ENCODE results near the gene SKI. TPM values are rescaled to one million over a fixed set of nuclear protein-coding genes. Genes with fewer than 3 reads are reported as not detected.

The SKI gene
- 2.0 TPM for polyA plus RNA-seq (2012; ENCODE audit: missing spikeins)

GRCh38 chr1:2228157-2228594 is at the start of gene SKI:
SKI (plus strand) TSS chr1:2228319; CDS start chr1:2228767, 448 bp downstream.
- DNase-seq (ENCODE audit: insufficient read length) (no peak), FAIRE-seq (no peak)
- no peak for TF ChIP-seq TAF1 (IDR thresholded peaks at IDR 0.05; ENCODE audit: borderline replicate concordance, low read depth, low read length)
- no peak for TF ChIP-seq POLR2AphosphoS5 (IDR thresholded peaks at IDR 0.05; ENCODE audit: low read depth, low read length)
- no peak for TF ChIP-seq POLR2A (IDR thresholded peaks at IDR 0.05; ENCODE audit: low read depth, low read length)

DNA sequence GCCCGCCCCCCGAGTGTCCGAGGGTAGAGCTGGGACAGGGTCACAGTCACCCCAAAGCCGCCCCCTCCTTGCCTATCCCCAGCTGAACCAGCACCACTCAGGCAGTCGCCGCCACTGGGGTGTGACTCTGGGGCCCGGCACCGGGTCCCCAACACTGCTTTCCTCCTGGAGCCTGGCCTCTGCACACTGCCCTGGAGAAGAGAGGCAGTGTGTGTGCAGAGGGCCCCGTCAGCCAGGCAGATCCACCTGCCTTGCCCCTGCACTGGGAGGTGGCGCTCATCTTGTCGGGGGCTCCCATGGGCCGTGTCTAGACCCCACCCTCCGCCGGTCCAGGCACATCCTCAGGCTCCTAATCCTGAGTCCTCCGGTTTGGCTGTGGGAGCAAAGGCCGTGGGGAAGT is 49.2 kb upstream of the SKI start:
- no peak for TF ChIP-seq TAF1 (IDR thresholded peaks at IDR 0.05; ENCODE audit: borderline replicate concordance, low read depth, low read length)
- TF ChIP-seq POLR2AphosphoS5 (IDR thresholded peaks at IDR 0.05; ENCODE audit: low read depth, low read length) = no peak
- no peak for TF ChIP-seq POLR2A (IDR thresholded peaks at IDR 0.05; ENCODE audit: low read depth, low read length)
- no peak for FAIRE-seq
- DNase-seq (ENCODE audit: insufficient read length) = no peak

GRCh38 chr1:2179283-2180013 is 48.7 kb upstream of the SKI start:
- DNase-seq (ENCODE audit: insufficient read length) = no peak
- TF ChIP-seq TAF1 (IDR thresholded peaks at IDR 0.05; ENCODE audit: borderline replicate concordance, low read depth, low read length) = no peak

GRCh38 chr1:2180297-2181245 is 47.5 kb upstream of the SKI start:
- FAIRE-seq (no peak), DNase-seq (ENCODE audit: insufficient read length) (no peak)
- TF ChIP-seq POLR2A (IDR thresholded peaks at IDR 0.05; ENCODE audit: low read depth, low read length) (no peak), POLR2AphosphoS5 (IDR thresholded peaks at IDR 0.05; ENCODE audit: low read depth, low read length) (no peak), TAF1 (IDR thresholded peaks at IDR 0.05; ENCODE audit: borderline replicate concordance, low read depth, low read length) (no peak)

More at GRCh38 chr1:2179283-2180013, 48.7 kb upstream of the SKI start:
- no peak for FAIRE-seq

DNA sequence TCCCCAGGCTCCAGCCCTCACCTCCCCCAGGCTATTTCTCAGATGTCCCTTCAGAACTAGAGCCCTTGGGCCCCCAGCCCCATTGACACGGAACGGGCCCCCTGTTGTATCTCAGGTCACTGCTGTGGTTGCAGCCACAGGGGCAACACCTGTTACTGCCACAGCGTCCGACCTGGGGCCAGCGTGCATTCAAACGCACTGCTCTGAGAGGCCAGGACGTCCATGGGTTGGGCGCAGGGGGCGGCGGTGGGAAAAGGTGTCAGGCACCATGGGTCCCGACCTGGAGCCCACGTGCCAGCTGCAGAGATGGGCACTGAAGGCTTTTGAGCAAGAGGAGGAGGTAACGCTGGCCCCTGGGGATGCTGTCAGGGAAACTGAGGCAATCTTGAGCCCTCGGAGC is 46.8 kb upstream of the SKI start:
- no peak for FAIRE-seq
- TF ChIP-seq TAF1 (IDR thresholded peaks at IDR 0.05; ENCODE audit: borderline replicate concordance, low read depth, low read length) = no peak
- no peak for TF ChIP-seq POLR2AphosphoS5 (IDR thresholded peaks at IDR 0.05; ENCODE audit: low read depth, low read length)
- TF ChIP-seq POLR2A (IDR thresholded peaks at IDR 0.05; ENCODE audit: low read depth, low read length) = no peak
- no peak for DNase-seq (ENCODE audit: insufficient read length)

DNA sequence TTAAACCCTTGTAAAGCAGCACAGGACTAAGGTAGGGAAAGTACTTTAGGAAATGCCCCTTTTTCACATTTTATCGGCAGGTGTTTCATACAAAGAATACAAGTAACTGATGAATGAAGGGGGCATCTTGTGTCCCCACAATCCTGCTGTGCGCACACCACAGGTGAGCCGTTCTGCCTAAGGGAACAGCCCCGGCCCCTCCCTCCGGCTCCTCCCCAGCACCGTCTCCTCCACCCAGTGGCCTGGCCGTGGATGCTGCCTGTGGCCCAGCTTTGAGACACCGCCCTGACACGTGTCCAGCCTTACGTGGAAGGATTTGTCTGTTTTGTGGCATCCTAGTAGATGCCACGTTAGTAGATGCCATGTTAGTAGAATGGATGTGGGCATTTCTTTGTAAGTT is 46.4 kb upstream of the SKI start:
- no peak for TF ChIP-seq TAF1 (IDR thresholded peaks at IDR 0.05; ENCODE audit: borderline replicate concordance, low read depth, low read length)
- TF ChIP-seq POLR2A (IDR thresholded peaks at IDR 0.05; ENCODE audit: low read depth, low read length) = no peak
- TF ChIP-seq POLR2AphosphoS5 (IDR thresholded peaks at IDR 0.05; ENCODE audit: low read depth, low read length) = no peak
- DNase-seq (ENCODE audit: insufficient read length) (no peak), FAIRE-seq (no peak)

- TF ChIP-seq TAF1 (IDR thresholded peaks at IDR 0.05; ENCODE audit: borderline replicate concordance, low read depth, low read length) = no peak
- TF ChIP-seq POLR2A (IDR thresholded peaks at IDR 0.05; ENCODE audit: low read depth, low read length) = no peak
- DNase-seq (ENCODE audit: insufficient read length) (no peak), FAIRE-seq (no peak)
Measured at GRCh38 chr1:2182376-2182775, 45.7 kb upstream of the SKI start.

DNA sequence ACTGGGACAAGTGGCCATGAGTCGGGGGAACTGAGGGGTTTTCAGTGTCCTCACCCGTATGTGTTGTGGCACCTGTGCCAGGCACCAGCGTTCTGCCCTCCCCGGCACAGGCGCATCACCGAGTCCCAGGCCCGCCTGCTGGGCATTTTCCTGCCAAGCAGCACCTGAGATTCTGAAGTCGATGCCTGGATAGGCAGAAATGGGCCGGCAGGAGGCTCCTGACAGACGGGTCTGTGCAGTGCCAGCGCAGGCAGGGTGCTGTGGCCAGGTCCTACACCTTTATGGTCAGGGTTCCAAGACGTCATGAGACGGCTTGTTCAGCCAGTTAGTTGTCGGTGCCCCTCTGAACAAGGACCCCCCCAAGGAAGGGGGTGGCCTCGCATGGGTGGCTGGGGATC is 44.2 kb upstream of the SKI start:
- FAIRE-seq = no peak
- no peak for TF ChIP-seq TAF1 (IDR thresholded peaks at IDR 0.05; ENCODE audit: borderline replicate concordance, low read depth, low read length)
- no peak for TF ChIP-seq POLR2AphosphoS5 (IDR thresholded peaks at IDR 0.05; ENCODE audit: low read depth, low read length)
- no peak for TF ChIP-seq POLR2A (IDR thresholded peaks at IDR 0.05; ENCODE audit: low read depth, low read length)
- no peak for DNase-seq (ENCODE audit: insufficient read length)

DNA sequence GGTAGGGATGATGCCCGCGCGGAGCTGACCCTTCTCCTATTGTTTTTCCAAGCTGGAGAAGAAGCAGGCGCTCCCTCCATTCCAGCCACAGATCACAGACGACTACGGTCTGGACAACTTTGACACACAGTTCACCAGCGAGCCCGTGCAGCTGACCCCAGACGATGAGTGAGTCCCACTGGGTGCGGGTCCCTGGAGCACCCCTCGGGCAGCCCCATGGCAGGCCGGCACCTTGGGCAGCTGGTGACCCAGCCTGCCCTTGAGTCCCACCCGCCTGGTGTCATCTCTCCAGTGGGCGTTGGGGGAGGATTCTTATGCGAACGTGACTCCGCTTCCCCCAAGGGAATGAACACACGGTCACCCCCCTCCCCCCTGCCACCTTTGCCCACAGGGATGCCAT is 43.6 kb upstream of the SKI start:
- TF ChIP-seq POLR2AphosphoS5 (IDR thresholded peaks at IDR 0.05; ENCODE audit: low read depth, low read length) (no peak), TAF1 (IDR thresholded peaks at IDR 0.05; ENCODE audit: borderline replicate concordance, low read depth, low read length) (no peak), POLR2A (IDR thresholded peaks at IDR 0.05; ENCODE audit: low read depth, low read length) (no peak)
- FAIRE-seq = no peak
- no peak for DNase-seq (ENCODE audit: insufficient read length)

DNA sequence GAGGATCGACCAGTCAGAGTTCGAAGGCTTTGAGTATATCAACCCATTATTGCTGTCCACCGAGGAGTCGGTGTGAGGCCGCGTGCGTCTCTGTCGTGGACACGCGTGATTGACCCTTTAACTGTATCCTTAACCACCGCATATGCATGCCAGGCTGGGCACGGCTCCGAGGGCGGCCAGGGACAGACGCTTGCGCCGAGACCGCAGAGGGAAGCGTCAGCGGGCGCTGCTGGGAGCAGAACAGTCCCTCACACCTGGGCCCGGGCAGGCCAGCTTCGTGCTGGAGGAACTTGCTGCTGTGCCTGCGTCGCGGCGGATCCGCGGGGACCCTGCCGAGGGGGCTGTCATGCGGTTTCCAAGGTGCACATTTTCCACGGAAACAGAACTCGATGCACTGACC is 43.2 kb upstream of the SKI start:
- no peak for DNase-seq (ENCODE audit: insufficient read length)
- no peak for FAIRE-seq
- TF ChIP-seq POLR2A (IDR thresholded peaks at IDR 0.05; ENCODE audit: low read depth, low read length) = no peak

DNA sequence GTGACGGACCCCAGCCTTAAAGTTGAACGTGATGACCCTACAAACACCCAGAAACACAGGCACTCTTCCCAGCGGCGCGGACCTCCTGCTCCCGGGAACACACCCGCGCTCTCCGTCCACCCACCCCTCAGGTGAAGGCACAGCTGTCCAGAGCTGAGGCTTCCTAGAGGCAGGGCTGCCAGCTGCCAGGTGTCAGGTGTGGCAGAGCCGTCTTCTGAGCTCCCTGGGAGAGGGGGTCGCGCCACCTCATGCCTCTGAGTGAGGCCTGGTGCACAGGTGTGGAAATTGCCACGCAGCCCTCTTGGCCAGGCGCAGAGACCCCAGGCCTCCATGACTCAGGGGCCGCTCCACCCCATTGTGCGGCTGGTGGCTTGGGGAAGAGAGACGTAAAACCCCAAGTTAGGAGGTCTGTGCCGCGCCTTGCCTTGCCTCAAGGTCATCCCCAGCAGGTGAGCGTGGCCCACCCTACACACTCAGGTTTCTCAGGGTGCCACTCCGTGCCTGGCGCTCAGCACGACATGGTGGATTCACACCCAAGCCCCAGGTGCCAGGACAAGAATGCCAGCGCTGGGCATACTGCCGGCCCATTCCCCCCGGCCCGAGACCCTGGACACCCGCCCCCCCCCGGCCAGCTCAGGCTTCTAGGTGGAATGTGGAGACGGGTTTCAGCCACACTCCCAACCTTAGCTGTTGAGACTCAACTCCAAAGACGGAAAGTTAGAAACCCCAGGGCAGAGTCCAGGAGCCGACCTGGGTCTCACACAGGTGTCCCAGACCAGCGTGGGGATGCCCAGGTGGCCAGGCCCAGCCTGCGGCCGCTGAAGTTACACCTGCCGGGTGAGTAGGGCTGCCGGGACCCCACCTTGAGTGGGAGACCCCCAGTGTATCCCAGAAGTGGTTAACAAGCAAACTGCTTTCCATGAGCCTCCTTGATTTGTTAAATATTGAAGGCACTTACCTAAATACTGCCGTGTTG is 42.0 kb upstream of the SKI start:
- no peak for FAIRE-seq
- TF ChIP-seq TAF1 (IDR thresholded peaks at IDR 0.05; ENCODE audit: borderline replicate concordance, low read depth, low read length) = no peak
- no peak for TF ChIP-seq POLR2A (IDR thresholded peaks at IDR 0.05; ENCODE audit: low read depth, low read length)
- no peak for TF ChIP-seq POLR2AphosphoS5 (IDR thresholded peaks at IDR 0.05; ENCODE audit: low read depth, low read length)

More for the DNA sequence above, 42.0 kb upstream of the SKI start:
- DNase-seq (ENCODE audit: insufficient read length) = no peak

Data from GM12892 (cell line).